Measurements from ENCODE around the gene PPBP. TPM values are rescaled to one million over a fixed set of nuclear protein-coding genes. Genes with fewer than 3 reads are reported as not detected.

PPBP gene
- total RNA-seq, 3 donors from 2014 or later (not counting 1 experiment from before 2014, with no cell fraction given): 16.8 to 171 (median 56.9) TPM

- Mint-ChIP-seq H3K27me3 (ENCODE audit: low read depth in 2 of 2) (peaks cover 0 to 1% of the 10 kb centered on the region in 2 donors), H3K4me3 (no peak overlapping the region), H3K4me1 (no peaks in the 10 kb centered on the region), H3K36me3 (no peaks in the 10 kb centered on the region), H3K27ac (no peak overlapping the region), H3K9me3 (peaks cover 0 to 8% of the 10 kb centered on the region in 2 donors)
- ATAC-seq: no peak
- WGBS (ENCODE audit: insufficient coverage): no CpG with 5 or more reads among the region's 1 CpG
- Histone ChIP-seq H3K9me3 (ENCODE audit: control insufficient read depth, insufficient read depth, low read length) (no peaks in the 10 kb centered on the region), H3K27ac (ENCODE audit: low read length) (no peak overlapping the region), H3K27me3 (ENCODE audit: control insufficient read depth, insufficient read depth, low read length) (no peaks in the 10 kb centered on the region), H3K36me3 (ENCODE audit: control insufficient read depth, insufficient read depth, low read length) (no peaks in the 10 kb centered on the region), H3K4me3 (ENCODE audit: low read length) (no peak overlapping the region), H3K4me1 (ENCODE audit: control insufficient read depth, insufficient read depth, low read length) (no peaks in the 10 kb centered on the region)
- no peak for TF ChIP-seq CTCF (IDR thresholded peaks at IDR 0.05)
- DNase-seq: no peak
- intact Hi-C loops (cut with micrococcal nuclease): no loop called here
Observed at GRCh38 chr4:73992050-73992449, 4.1 kb upstream of the PPBP start.

GRCh38 chr4:73991742-73992000 lies 3.7 kb upstream of the PPBP start:
- Histone ChIP-seq H3K27ac (ENCODE audit: low read length) (no peak overlapping the region), H3K9me3 (ENCODE audit: control insufficient read depth, insufficient read depth, low read length) (no peaks in the 10 kb centered on the region), H3K36me3 (ENCODE audit: control insufficient read depth, insufficient read depth, low read length) (no peaks in the 10 kb centered on the region), H3K27me3 (ENCODE audit: control insufficient read depth, insufficient read depth, low read length) (no peaks in the 10 kb centered on the region), H3K4me1 (ENCODE audit: control insufficient read depth, insufficient read depth, low read length) (no peaks in the 10 kb centered on the region), H3K4me3 (ENCODE audit: low read length) (no peak overlapping the region)
- intact Hi-C loops (cut with micrococcal nuclease): no loop called here
- no peaks in the 10 kb centered on the region for H3K4me1 Mint-ChIP-seq
- H3K27me3 Mint-ChIP-seq (ENCODE audit: low read depth in 2 of 2): no peaks in the 10 kb centered on the region
- DNase-seq: no peak
- 83% methylated on average over 1 of the region's 1 CpG for WGBS (ENCODE audit: insufficient coverage)
- no peak overlapping the region for H3K27ac Mint-ChIP-seq
- no peak for TF ChIP-seq CTCF (IDR thresholded peaks at IDR 0.05)
- ATAC-seq: no peak
- H3K36me3 Mint-ChIP-seq: no peaks in the 10 kb centered on the region
- H3K9me3 Mint-ChIP-seq: peaks cover 0 to 8% of the 10 kb centered on the region in 2 donors
- H3K4me3 Mint-ChIP-seq: no peak overlapping the region

GRCh38 chr4:73990988-73991741 lies 3.2 kb upstream of the PPBP start:
- TF ChIP-seq CTCF (IDR thresholded peaks at IDR 0.05): no peak
- no peaks in the 10 kb centered on the region for H3K36me3 ChIP-seq (ENCODE audit: control insufficient read depth, insufficient read depth, low read length)

GRCh38 chr4:73989928-73990327 lies 1.9 kb upstream of the PPBP start:
- no peak for TF ChIP-seq CTCF (IDR thresholded peaks at IDR 0.05)
- 100% methylated on average over 1 of the region's 5 CpGs for WGBS (ENCODE audit: insufficient coverage)
- Histone ChIP-seq H3K36me3 (ENCODE audit: control insufficient read depth, insufficient read depth, low read length) (no peaks in the 10 kb centered on the region), H3K4me3 (ENCODE audit: low read length) (no peak overlapping the region), H3K9me3 (ENCODE audit: control insufficient read depth, insufficient read depth, low read length) (no peaks in the 10 kb centered on the region), H3K27me3 (ENCODE audit: control insufficient read depth, insufficient read depth, low read length) (no peaks in the 10 kb centered on the region), H3K27ac (ENCODE audit: low read length) (no peak overlapping the region), H3K4me1 (ENCODE audit: control insufficient read depth, insufficient read depth, low read length) (no peaks in the 10 kb centered on the region)
- Mint-ChIP-seq H3K36me3 (no peaks in the 10 kb centered on the region), H3K4me3 (no peak overlapping the region), H3K4me1 (no peaks in the 10 kb centered on the region), H3K9me3 (peaks cover under 1 to 8% of the 10 kb centered on the region in 2 donors), H3K27me3 (ENCODE audit: low read depth in 2 of 2) (no peaks in the 10 kb centered on the region), H3K27ac (no peak overlapping the region)
- intact Hi-C loops (cut with micrococcal nuclease): no loop called here
- DNase-seq: no peak
- ATAC-seq: no peak

More at GRCh38 chr4:73990988-73991741, 3.2 kb upstream of the PPBP start:
- no peaks in the 10 kb centered on the region for H3K4me1 Mint-ChIP-seq
- DNase-seq (no peak), ATAC-seq (no peak)
- H3K4me3 Mint-ChIP-seq: no peak overlapping the region
- H3K27ac Mint-ChIP-seq: no peak overlapping the region
- H3K9me3 Mint-ChIP-seq: peaks cover 0 to 8% of the 10 kb centered on the region in 2 donors
- H3K36me3 Mint-ChIP-seq: no peaks in the 10 kb centered on the region
- no peaks in the 10 kb centered on the region for H3K27me3 Mint-ChIP-seq (ENCODE audit: low read depth in 2 of 2)
- Histone ChIP-seq H3K9me3 (ENCODE audit: control insufficient read depth, insufficient read depth, low read length) (no peaks in the 10 kb centered on the region), H3K4me1 (ENCODE audit: control insufficient read depth, insufficient read depth, low read length) (no peaks in the 10 kb centered on the region), H3K4me3 (ENCODE audit: low read length) (no peak overlapping the region), H3K27ac (ENCODE audit: low read length) (no peak overlapping the region), H3K27me3 (ENCODE audit: control insufficient read depth, insufficient read depth, low read length) (no peaks in the 10 kb centered on the region)
- intact Hi-C loops (cut with micrococcal nuclease): no loop called here
- WGBS (ENCODE audit: insufficient coverage): 92% methylated on average over 5 of the region's 9 CpGs
